Hematopoietic multipotent progenitor cell (in vitro differentiated cells): ENCODE measurements around the gene CFAP206. TPM values are rescaled to one million over a fixed set of nuclear protein-coding genes. Genes with fewer than 3 reads are reported as not detected.

ENCODE experiments used
- DNase-seq, 3 donors: peaks; one replicate each; pipeline ENCODE4 v3.0.0-alpha.2; 2011 to 2015; ENCODE audit warnings: low read depth in 2 of 3, low spot score in 2 of 3
- total RNA-seq: library from RNA; depleted of rRNA; stranded (reverse); fragments of >200 nt; gene quantifications from one replicate; pipeline ENCODE4 v1.2.3, GENCODE V29; 2012

CFAP206 gene
- under 0.01 TPM for total RNA-seq

- DNase-seq: peak; percentile 80 to 93 (median 84)
Measured at GRCh38 chr6:87407901-87408720, at the start of gene CFAP206. TSS of gene CFAP206 (plus strand) at chr6:87407972. CDS start at chr6:87409840, 1,868 bp downstream.

GRCh38 chr6:87364602-87365252, 43.0 kb upstream of the CFAP206 start:
- peak in 2 of 3 donors; percentile 6 to 8 for DNase-seq

- DNase-seq: no peak
Measured at GRCh38 chr6:87366072-87366827, 41.5 kb upstream of the CFAP206 start.

- no peak for DNase-seq
Measured at GRCh38 chr6:87366899-87367298, 40.9 kb upstream of the CFAP206 start.

GRCh38 chr6:87373377-87373776, 34.4 kb upstream of the CFAP206 start:
- DNase-seq: no peak

- no peak for DNase-seq
Measured at GRCh38 chr6:87375315-87375714, 32.5 kb upstream of the CFAP206 start.

GRCh38 chr6:87376643-87377042, 31.1 kb upstream of the CFAP206 start:
- no peak for DNase-seq

- DNase-seq: no peak
Measured at GRCh38 chr6:87378947-87379346, 28.8 kb upstream of the CFAP206 start.

GRCh38 chr6:87382861-87383260, 24.9 kb upstream of the CFAP206 start:
- no peak for DNase-seq

- DNase-seq: no peak
Measured at GRCh38 chr6:87384038-87384437, 23.7 kb upstream of the CFAP206 start.

GRCh38 chr6:87384449-87384848, 23.3 kb upstream of the CFAP206 start:
- no peak for DNase-seq

- DNase-seq: peak in 2 of 3 donors; percentile 18 to 41
Measured at GRCh38 chr6:87391334-87391733, 16.4 kb upstream of the CFAP206 start.

GRCh38 chr6:87393026-87393622, 14.6 kb upstream of the CFAP206 start:
- peak; percentile 50 to 73 (median 56) for DNase-seq

GRCh38 chr6:87395431-87395830, 12.3 kb upstream of the CFAP206 start:
- no peak for DNase-seq

- peak in 2 of 3 donors; percentile 10 to 53 for DNase-seq
Measured at GRCh38 chr6:87396595-87397392, 11.0 kb upstream of the CFAP206 start.

GRCh38 chr6:87397656-87398055, 10.1 kb upstream of the CFAP206 start:
- no peak for DNase-seq

- DNase-seq: no peak
Measured at GRCh38 chr6:87401832-87402231, 5.9 kb upstream of the CFAP206 start.

GRCh38 chr6:87407561-87407900, 241 bp upstream of the CFAP206 start:
- peak in 1 of 3 donors; percentile 7 for DNase-seq

- DNase-seq: no peak
Measured at GRCh38 chr6:87408721-87409155, 966 bp downstream of the CFAP206 start.

- no peak for DNase-seq
Measured at GRCh38 chr6:87419266-87419665, 11.5 kb downstream of the CFAP206 start.
